Mesangial cell (primary cell): ENCODE measurements around the gene OPN1MW. TPM values are rescaled to one million over a fixed set of nuclear protein-coding genes. Genes with fewer than 3 reads are reported as not detected.

Source experiments
- total RNA-seq: library from RNA; depleted of rRNA; stranded (reverse); fragments of >200 nt; gene quantifications from 2 replicates; pipeline ENCODE4 v1.2.3, GENCODE V29; 2015

Gene OPN1MW
- total RNA-seq = not detected in 2 replicates

DNA sequence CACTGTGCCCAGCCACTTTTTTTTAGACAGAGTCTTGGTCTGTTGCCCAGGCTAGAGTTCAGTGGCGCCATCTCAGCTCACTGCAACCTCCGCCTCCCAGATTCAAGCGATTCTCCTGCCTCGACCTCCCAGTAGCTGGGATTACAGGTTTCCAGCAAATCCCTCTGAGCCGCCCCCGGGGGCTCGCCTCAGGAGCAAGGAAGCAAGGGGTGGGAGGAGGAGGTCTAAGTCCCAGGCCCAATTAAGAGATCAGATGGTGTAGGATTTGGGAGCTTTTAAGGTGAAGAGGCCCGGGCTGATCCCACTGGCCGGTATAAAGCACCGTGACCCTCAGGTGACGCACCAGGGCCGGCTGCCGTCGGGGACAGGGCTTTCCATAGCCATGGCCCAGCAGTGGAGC, at the start of gene OPN1MW:
Gene OPN1MW (plus strand): TSS at position 301 of the 400 bp plus-strand sequence. CDS start 82 bp downstream, at position 383.

GRCh38 chrX:154144010-154144409, 38.4 kb upstream of the OPN1MW start, which contains the start of gene OPN1LW:
TSS of gene OPN1LW (plus strand) at chrX:154144243. CDS start at chrX:154144284, 41 bp downstream.

DNA sequence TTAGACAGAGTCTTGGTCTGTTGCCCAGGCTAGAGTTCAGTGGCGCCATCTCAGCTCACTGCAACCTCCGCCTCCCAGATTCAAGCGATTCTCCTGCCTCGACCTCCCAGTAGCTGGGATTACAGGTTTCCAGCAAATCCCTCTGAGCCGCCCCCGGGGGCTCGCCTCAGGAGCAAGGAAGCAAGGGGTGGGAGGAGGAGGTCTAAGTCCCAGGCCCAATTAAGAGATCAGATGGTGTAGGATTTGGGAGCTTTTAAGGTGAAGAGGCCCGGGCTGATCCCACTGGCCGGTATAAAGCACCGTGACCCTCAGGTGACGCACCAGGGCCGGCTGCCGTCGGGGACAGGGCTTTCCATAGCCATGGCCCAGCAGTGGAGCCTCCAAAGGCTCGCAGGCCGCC, 37.1 kb downstream of the OPN1MW start, which contains the start of gene OPN1MW2:
Gene OPN1MW2 (plus strand): TSS at position 301 of the 400 bp plus-strand sequence. CDS start 60 bp downstream, at position 361.

Other genes with a start within 250 kb of the OPN1MW start
- gene NAA10, start 247.6 kb upstream of the OPN1MW start, total RNA-seq = 126 and 216 TPM in 2 replicates
- gene RENBP, start 238.0 kb upstream of the OPN1MW start, total RNA-seq = 0.98 and 11.3 TPM in 2 replicates
- gene HCFC1, start 210.8 kb upstream of the OPN1MW start, total RNA-seq = 58.3 and 86.0 TPM in 2 replicates
- gene TMEM187, start 209.8 kb upstream of the OPN1MW start, total RNA-seq = 9.0 and 10.6 TPM in 2 replicates
- 110 and 179 TPM in 2 replicates for gene IRAK1, start 162.7 kb upstream of the OPN1MW start, total RNA-seq
- gene MECP2, start 84.9 kb upstream of the OPN1MW start, total RNA-seq = 16.5 and 16.8 TPM in 2 replicates
- gene OPN1LW, start 38.4 kb upstream of the OPN1MW start, total RNA-seq = not detected in 2 replicates
- gene OPN1MW2, start 37.2 kb downstream of the OPN1MW start, total RNA-seq = not detected in 2 replicates
- gene OPN1MW3, start 75.0 kb downstream of the OPN1MW start, total RNA-seq = not detected in 2 replicates
- not detected in 2 replicates for gene TEX28, start 112.5 kb downstream of the OPN1MW start, total RNA-seq
- not detected in 2 replicates for gene TKTL1, start 113.2 kb downstream of the OPN1MW start, total RNA-seq
- 2,491 and 2,888 TPM in 2 replicates for gene FLNA, start 192.0 kb downstream of the OPN1MW start, total RNA-seq
- 53.0 and 59.8 TPM in 2 replicates for gene EMD, start 196.7 kb downstream of the OPN1MW start, total RNA-seq
- gene RPL10, start 215.8 kb downstream of the OPN1MW start, total RNA-seq = 5,163 and 5,241 TPM in 2 replicates
- gene DNASE1L1, start 226.7 kb downstream of the OPN1MW start, total RNA-seq = 32.3 and 68.7 TPM in 2 replicates
- 23.5 and 31.4 TPM in 2 replicates for gene TAFAZZIN, start 228.9 kb downstream of the OPN1MW start, total RNA-seq
- 45.0 and 81.4 TPM in 2 replicates for gene ATP6AP1, start 246.1 kb downstream of the OPN1MW start, total RNA-seq